OCI-LY1 (cell line): Measurements from ENCODE around the gene LMO1.

Source experiments
- CTCF ChIP-seq: fragments of 200-600 bp; sonication (generic), shearing (Covaris generic); IDR thresholded peaks from 2 replicates; pipeline ENCODE4 v1.5.1; 2017; ENCODE audit warnings: mild to moderate bottlenecking, antibody characterized with exemption, low read length, moderate library complexity, mixed read lengths
- EZH2 ChIP-seq: fragments of 200-600 bp; sonication (generic), shearing (Covaris generic); IDR thresholded peaks from 2 replicates; pipeline ENCODE4 v1.8.0; 2017; ENCODE audit warnings: borderline replicate concordance, mixed run types, mild to moderate bottlenecking, antibody characterized with exemption, low read length, moderate library complexity, mixed read lengths

- TF ChIP-seq CTCF (no peak), EZH2 (no peak)
Observed at GRCh38 chr11:8234910-8235309, 28.8 kb downstream of the LMO1 start.
